Loucy (cell line): ENCODE measurements around the gene SBF2.

Source experiments
- H2AFZ ChIP-seq: fragments of 200-600 bp; sonication (generic); 2 replicates; pipeline ENCODE4 v1.6.0; 2016; ENCODE audit warnings: antibody characterized with exemption, mild to moderate bottlenecking, low read length, moderate library complexity
- H3F3A ChIP-seq: fragments of 200-600 bp; 2 replicates; pipeline ENCODE4 v1.6.0; 2016; ENCODE audit warnings: antibody characterized with exemption, low read depth, mild to moderate bottlenecking
- H3K27me3 ChIP-seq: fragments of 200-600 bp; sonication (generic); 2 replicates; pipeline ENCODE4 v1.6.1; 2014; ENCODE audit warnings: low read length, mild to moderate bottlenecking; ENCODE audit not compliant: insufficient read depth, poor library complexity, severe bottlenecking
- H3K36me3 ChIP-seq: fragments of 200-600 bp; sonication (generic); 2 replicates; pipeline ENCODE4 v1.6.1; 2016; ENCODE audit warnings: low read length; ENCODE audit not compliant: insufficient read depth
- H3K4me1 ChIP-seq: fragments of 200-600 bp; sonication (generic); 2 replicates; pipeline ENCODE4 v1.5.1; 2014; ENCODE audit warnings: low read length, mild to moderate bottlenecking; ENCODE audit not compliant: insufficient read depth, poor library complexity, severe bottlenecking
- H3K4me2 ChIP-seq: fragments of 200-600 bp; sonication (generic); 2 replicates; pipeline ENCODE4 v1.6.0; 2014; ENCODE audit warnings: antibody characterized with exemption, low read length, low read depth, mild to moderate bottlenecking; ENCODE audit not compliant: poor library complexity, severe bottlenecking
- H3K4me3 ChIP-seq: fragments of 200-600 bp; sonication (generic); 2 replicates; pipeline ENCODE4 v1.5.1; 2014; ENCODE audit warnings: low read length, mild to moderate bottlenecking, mixed read lengths; ENCODE audit not compliant: poor library complexity, severe bottlenecking
- H3K79me2 ChIP-seq: fragments of 200-600 bp; sonication (generic); 2 replicates; pipeline ENCODE4 v1.6.1; 2014; ENCODE audit warnings: low read length; ENCODE audit not compliant: insufficient read depth
- H3K9ac ChIP-seq: fragments of 200-600 bp; sonication (generic); 2 replicates; pipeline ENCODE4 v1.6.0; 2014; ENCODE audit warnings: mild to moderate bottlenecking, low read depth, low read length, moderate library complexity; ENCODE audit not compliant: poor library complexity, severe bottlenecking
- H3K9me2 ChIP-seq: fragments of 200-600 bp; sonication (generic); replicated peaks from 2 replicates; pipeline ENCODE4 v1.6.1; 2016; ENCODE audit warnings: low read depth, low read length, mixed read lengths
- H3K9me3 ChIP-seq: fragments of 200-600 bp; sonication (generic); 2 replicates; pipeline ENCODE4 v1.6.1; 2014; ENCODE audit warnings: mild to moderate bottlenecking, antibody characterized with exemption, low read length, low read depth; ENCODE audit not compliant: insufficient read depth
- H4K20me1 ChIP-seq: fragments of 200-600 bp; sonication (generic); 2 replicates; pipeline ENCODE4 v1.6.0; 2014; ENCODE audit warnings: antibody characterized with exemption, low read length, mild to moderate bottlenecking; ENCODE audit not compliant: insufficient read depth, poor library complexity, severe bottlenecking
- EZH2phosphoT487 ChIP-seq: fragments of 200-600 bp; IDR thresholded peaks from 2 replicates; pipeline ENCODE4 v1.6.1; 2018; ENCODE audit warnings: antibody characterized with exemption, mild to moderate bottlenecking, moderate library complexity, borderline replicate concordance
- TF ChIP-seq, protein P1 (sequence below): fragments of 200-600 bp; sonication (generic); conservative IDR thresholded peaks from 2 replicates; pipeline ENCODE4 v1.5.1; 2014; ENCODE audit warnings: mild to moderate bottlenecking, antibody characterized with exemption, low read length

SBF2 gene

DNA sequence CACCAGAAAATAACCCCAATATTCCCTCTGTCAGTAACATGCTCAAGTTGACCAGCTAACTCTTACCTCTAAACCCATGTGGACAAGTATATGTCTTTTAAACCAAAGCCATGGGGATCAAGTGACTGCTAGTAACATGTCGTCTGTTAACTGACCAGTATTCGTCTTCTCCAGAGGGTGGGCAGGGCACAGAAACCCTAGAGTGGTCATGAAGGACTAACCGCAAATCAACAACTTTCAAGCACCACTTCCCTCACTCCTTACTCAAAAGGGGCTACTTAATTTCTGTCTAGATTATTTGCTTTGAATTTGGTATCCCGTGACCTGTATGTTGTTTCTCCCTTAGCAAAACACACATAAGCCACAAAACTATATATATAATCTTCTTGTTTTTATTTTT is 336.9 kb downstream of the SBF2 start:
- no peak overlapping the region for H3K9ac ChIP-seq
- H3K9me3 ChIP-seq: no peaks in the 10 kb centered on the region
- no peaks in the 10 kb centered on the region for H3K27me3 ChIP-seq
- no peak overlapping the region for H2AFZ ChIP-seq
- H3K4me3 ChIP-seq: no peak overlapping the region
- peaks cover 5% of the 10 kb centered on the region; the same call in 1 of the 2 replicates for H3K36me3 ChIP-seq
- no peaks in the 10 kb centered on the region for H4K20me1 ChIP-seq
- no peaks in the 10 kb centered on the region for H3K4me1 ChIP-seq
- no peaks in the 10 kb centered on the region for H3K9me2 ChIP-seq
- no peak for TF ChIP-seq EZH2phosphoT487
- TF ChIP-seq, protein P1, sequence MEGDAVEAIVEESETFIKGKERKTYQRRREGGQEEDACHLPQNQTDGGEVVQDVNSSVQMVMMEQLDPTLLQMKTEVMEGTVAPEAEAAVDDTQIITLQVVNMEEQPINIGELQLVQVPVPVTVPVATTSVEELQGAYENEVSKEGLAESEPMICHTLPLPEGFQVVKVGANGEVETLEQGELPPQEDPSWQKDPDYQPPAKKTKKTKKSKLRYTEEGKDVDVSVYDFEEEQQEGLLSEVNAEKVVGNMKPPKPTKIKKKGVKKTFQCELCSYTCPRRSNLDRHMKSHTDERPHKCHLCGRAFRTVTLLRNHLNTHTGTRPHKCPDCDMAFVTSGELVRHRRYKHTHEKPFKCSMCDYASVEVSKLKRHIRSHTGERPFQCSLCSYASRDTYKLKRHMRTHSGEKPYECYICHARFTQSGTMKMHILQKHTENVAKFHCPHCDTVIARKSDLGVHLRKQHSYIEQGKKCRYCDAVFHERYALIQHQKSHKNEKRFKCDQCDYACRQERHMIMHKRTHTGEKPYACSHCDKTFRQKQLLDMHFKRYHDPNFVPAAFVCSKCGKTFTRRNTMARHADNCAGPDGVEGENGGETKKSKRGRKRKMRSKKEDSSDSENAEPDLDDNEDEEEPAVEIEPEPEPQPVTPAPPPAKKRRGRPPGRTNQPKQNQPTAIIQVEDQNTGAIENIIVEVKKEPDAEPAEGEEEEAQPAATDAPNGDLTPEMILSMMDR: no peak
- no peaks in the 10 kb centered on the region for H3F3A ChIP-seq
- H3K79me2 ChIP-seq: no peaks in the 10 kb centered on the region
- H3K4me2 ChIP-seq: no peak overlapping the region

DNA sequence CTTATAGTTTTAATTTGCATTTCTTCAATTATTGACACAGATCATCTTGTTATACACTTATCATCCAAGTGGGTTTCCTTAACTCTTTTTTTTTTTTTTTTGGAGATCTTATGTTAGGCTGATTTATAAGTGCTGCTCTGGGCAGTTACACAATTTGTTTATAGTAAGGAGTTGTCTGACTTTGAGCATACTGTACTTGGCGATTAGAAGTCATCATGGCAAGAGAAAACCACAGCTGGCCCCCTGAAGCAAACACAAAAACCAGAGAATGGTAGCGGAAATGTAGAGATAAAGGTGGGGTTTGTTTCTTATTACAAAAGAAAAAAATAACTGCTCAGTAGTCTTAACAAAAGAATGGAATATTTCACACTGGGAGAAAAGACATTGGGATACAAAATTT is 337.5 kb downstream of the SBF2 start:
- Histone ChIP-seq H3K4me3 (no peak overlapping the region), H3K36me3 (peaks cover 5% of the 10 kb centered on the region; the same call in 1 of the 2 replicates), H4K20me1 (no peaks in the 10 kb centered on the region), H3K9ac (no peak overlapping the region), H3K4me1 (no peaks in the 10 kb centered on the region), H3K79me2 (no peaks in the 10 kb centered on the region), H3K4me2 (no peak overlapping the region), H3F3A (no peaks in the 10 kb centered on the region), H3K27me3 (no peaks in the 10 kb centered on the region), H3K9me2 (no peaks in the 10 kb centered on the region), H3K9me3 (no peaks in the 10 kb centered on the region), H2AFZ (no peak overlapping the region)
- TF ChIP-seq EZH2phosphoT487: no peak
- TF ChIP-seq, protein P1: no peak

DNA sequence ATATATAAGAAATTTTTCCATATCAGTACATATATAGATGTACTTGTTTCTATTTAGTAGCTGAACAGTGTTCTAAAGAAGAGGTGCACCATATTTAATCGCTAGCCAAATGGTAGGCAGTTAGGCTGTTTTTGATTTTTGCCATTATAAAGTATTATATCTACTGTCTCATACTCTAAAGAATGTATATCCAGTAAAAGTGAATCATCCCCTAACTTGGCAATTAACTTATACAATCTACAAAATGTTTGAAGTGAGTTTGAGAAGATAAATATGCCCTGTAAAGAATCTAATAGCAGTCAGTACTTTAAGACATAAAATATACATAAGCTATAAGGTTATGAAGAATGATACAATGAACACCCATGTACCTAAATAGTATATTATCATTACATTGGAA is 338.6 kb downstream of the SBF2 start:
- TF ChIP-seq EZH2phosphoT487: no peak
- TF ChIP-seq, protein P1: no peak
- H2AFZ ChIP-seq: no peak overlapping the region
- no peaks in the 10 kb centered on the region for H3K9me3 ChIP-seq
- no peak overlapping the region for H3K4me3 ChIP-seq
- H3K27me3 ChIP-seq: no peaks in the 10 kb centered on the region
- H4K20me1 ChIP-seq: no peaks in the 10 kb centered on the region
- H3K79me2 ChIP-seq: no peaks in the 10 kb centered on the region
- no peaks in the 10 kb centered on the region for H3K4me1 ChIP-seq
- H3K9me2 ChIP-seq: no peaks in the 10 kb centered on the region
- peaks cover 5% of the 10 kb centered on the region; the same call in 1 of the 2 replicates for H3K36me3 ChIP-seq
- H3K4me2 ChIP-seq: no peak overlapping the region
- no peak overlapping the region for H3K9ac ChIP-seq
- H3F3A ChIP-seq: no peaks in the 10 kb centered on the region
